Activated naive CD4-positive, alpha-beta T cell treated with anti-CD3 and anti-CD28 coated beads for 36 hours (primary cell): ENCODE results near the gene C1QTNF8. TPM values are rescaled to one million over a fixed set of nuclear protein-coding genes. Genes with fewer than 3 reads are reported as not detected.

ENCODE experiments used
- CTCF ChIA-PET: fragments of 350-600 bp; sonication (Branson Sonifier 250); formaldehyde crosslinking; loops from one replicate; lab custom pipeline; 2021; ENCODE audit warnings: antibody characterized with exemption; lab: Charles Lee
- DNase-seq: peaks from one replicate; pipeline ENCODE4 v3.0.0-alpha.2; 2020
- H3K27ac Mint-ChIP-seq: one replicate; pipeline ENCODE4 v1.8.0; 2021; ENCODE audit warnings: mild to moderate bottlenecking, mixed read lengths
- H3K27me3 Mint-ChIP-seq: one replicate; pipeline ENCODE4 v1.8.0; 2021; ENCODE audit warnings: low read depth, mixed read lengths
- H3K36me3 Mint-ChIP-seq: one replicate; pipeline ENCODE4 v1.8.0; 2021; ENCODE audit warnings: low read depth, mixed read lengths
- H3K4me1 Mint-ChIP-seq: one replicate; pipeline ENCODE4 v1.8.0; 2021; ENCODE audit warnings: low read depth, mixed read lengths
- H3K4me3 Mint-ChIP-seq: one replicate; pipeline ENCODE4 v1.8.0; 2021; ENCODE audit warnings: mild to moderate bottlenecking, moderate library complexity, mixed read lengths
- H3K9me3 Mint-ChIP-seq: one replicate; pipeline ENCODE4 v1.8.0; 2021; ENCODE audit warnings: mixed read lengths
- intact Hi-C: fragments of 100-400 bp; cut with micrococcal nuclease; formaldehyde crosslinking; loops from one replicate; pipeline ENCODE4 v1.15.1; 2023
- total RNA-seq, 2 experiments: library from RNA; stranded (reverse); gene quantifications; one replicate each; pipeline ENCODE4 v1.2.3, GENCODE V29; 2021

Gene C1QTNF8
- total RNA-seq, 2 experiments from 2014 or later = not detected

DNA sequence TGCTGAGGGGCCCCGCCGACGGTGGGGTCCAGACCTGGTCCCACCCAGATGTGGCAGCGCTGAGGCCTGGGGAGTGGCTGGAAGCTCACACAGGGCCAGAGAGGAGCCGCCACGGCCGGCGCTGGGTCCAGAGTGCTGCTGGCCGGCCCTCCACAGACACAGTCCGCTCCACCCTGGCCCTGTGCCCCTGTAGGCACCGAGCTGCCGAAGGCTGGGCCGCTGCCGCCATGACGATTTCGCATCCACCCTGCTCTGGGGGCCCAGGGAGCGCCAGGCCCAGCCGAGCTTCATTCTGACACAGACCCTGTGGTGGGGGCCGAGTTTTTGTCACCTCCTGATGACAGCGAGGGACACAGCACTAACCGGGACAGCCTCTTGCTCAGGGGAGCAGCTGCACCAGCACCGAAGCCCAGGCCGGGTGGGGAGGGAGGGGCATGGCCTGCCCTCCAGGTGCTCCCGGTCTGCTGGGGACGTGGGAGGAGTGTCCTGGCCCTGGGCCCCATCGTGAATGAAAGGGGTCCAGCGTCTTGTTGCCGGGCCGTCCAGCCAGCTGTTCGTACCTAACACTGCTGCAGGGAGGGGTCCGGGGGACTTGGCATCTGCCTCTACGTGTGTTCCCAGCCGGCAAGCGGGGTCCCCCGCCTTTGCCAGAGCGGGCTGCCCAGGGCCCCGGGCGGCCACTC, 50.6 kb downstream of the C1QTNF8 start:
- Mint-ChIP-seq H3K9me3 (no peaks in the 10 kb centered on the region), H3K4me3 (no peak overlapping the region), H3K27ac (no peak overlapping the region), H3K27me3 (peaks cover 4% of the 10 kb centered on the region), H3K4me1 (no peaks in the 10 kb centered on the region), H3K36me3 (no peaks in the 10 kb centered on the region)
- CTCF ChIA-PET = interaction anchor here (0.7 kb wide), 1 partner anchor 12 kb away, joined by 3 read pairs; no protein-coding TSS in a partner anchor
- intact Hi-C loops = no loop called here
- DNase-seq = no peak

DNA sequence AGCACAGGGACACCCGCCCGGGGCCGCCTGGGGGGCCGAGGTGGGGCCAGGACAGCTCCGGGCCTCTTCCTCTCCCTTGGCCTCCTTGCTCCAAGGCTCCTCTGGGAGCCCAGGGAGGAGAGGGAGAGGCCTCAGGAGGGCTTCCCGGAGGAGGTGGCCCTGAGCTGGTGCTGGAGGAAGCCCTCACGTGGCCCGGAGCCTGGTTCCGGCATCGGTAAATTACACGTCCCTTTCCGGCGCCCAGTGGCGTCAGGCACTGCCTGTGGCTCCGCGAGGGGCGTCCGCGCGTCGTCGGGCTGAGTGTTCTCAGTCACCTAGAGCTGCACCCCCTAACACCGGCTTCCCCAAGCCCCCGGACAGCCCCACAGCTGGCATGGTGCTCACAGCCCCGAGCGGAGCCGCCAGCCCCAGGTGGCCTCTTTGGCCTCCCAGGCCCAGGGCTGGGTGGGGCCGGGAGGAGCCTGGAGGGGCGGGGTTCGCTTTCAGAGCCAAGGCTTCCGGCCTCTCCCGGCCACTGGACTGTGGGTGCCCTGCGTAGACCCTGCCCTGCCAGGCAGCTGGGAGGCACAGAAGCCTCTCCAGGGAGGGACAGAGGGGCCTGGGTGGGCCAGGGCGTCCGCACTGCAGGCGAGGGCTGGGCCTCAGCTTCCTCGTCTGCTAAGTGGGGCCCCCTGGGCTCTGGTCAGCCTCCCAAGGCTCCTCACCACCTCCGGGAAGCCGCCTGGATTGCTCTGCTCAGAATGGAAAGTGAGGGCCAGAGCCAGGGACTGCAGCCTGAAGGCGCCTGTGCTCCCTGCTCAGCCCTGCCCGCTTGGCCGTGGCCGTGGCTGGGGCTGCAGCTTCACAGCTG, 51.4 kb downstream of the C1QTNF8 start:
- Mint-ChIP-seq H3K27ac (no peak overlapping the region), H3K36me3 (no peaks in the 10 kb centered on the region), H3K4me3 (no peak overlapping the region), H3K4me1 (no peaks in the 10 kb centered on the region), H3K9me3 (no peaks in the 10 kb centered on the region), H3K27me3 (peaks cover 4% of the 10 kb centered on the region)
- intact Hi-C loops = no loop called here
- CTCF ChIA-PET = no interaction called here
- no peak for DNase-seq

DNA sequence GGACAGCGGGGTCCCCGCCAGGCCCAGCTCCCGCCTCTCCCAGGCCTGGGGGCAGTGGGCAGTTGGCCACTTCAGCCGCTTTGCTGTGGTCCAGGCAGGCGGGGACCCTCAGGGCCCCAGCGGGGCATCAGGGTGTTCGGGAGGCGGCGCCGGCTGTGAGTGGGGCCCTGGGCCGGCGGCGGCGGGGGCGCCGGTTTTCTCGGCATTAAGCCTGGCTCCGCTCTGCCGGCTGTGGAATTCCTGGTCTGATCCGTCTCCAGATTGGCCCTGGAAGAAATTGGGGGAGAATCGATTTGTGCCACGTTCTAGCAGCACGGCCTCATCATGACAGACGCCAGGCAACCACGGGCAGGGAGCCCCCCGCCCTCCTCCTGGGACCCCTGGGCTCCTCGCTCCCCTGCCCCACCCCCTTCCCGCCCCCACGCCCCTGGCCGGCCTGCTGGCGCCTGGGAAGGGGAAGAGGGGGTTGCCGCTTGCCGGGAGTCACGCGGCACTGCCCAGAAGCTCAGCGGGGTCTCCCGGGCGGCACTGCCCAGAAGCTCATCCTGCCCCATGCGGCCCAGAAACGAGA, 52.1 kb downstream of the C1QTNF8 start:
- CTCF ChIA-PET = no interaction called here
- Mint-ChIP-seq H3K27me3 (peaks cover 4% of the 10 kb centered on the region), H3K4me1 (no peaks in the 10 kb centered on the region)

DNA sequence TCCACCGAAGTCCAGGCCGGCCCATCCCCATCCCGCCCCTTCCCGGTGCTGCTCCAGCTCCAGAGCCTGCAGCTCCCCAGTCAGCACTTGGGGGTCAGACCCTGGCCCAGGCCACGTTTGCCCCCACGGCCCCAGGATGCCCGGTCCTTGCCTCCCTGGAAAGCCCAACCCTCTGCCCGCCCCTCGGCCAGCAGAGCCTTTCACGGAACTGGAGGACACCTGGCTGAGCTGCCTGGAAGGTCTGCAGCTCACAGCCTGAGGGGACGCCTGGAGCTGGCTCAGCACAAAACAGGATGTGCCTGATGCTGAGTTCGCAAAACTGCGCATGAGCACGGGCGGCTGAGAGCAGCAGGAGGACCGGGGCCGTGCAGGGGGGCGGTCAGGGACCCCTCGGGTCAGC, 53.2 kb downstream of the C1QTNF8 start:
- Mint-ChIP-seq H3K27me3 (peaks cover 4% of the 10 kb centered on the region), H3K9me3 (no peaks in the 10 kb centered on the region), H3K4me1 (no peaks in the 10 kb centered on the region), H3K36me3 (no peaks in the 10 kb centered on the region), H3K27ac (no peak overlapping the region), H3K4me3 (no peak overlapping the region)
- DNase-seq = no peak
- intact Hi-C loops = no loop called here
- CTCF ChIA-PET = no interaction called here

More for the DNA sequence above, 52.1 kb downstream of the C1QTNF8 start:
- intact Hi-C loops = no loop called here
- no peak overlapping the region for H3K27ac Mint-ChIP-seq
- H3K4me3 Mint-ChIP-seq = no peak overlapping the region
- no peaks in the 10 kb centered on the region for H3K9me3 Mint-ChIP-seq
- no peaks in the 10 kb centered on the region for H3K36me3 Mint-ChIP-seq
- DNase-seq = no peak

DNA sequence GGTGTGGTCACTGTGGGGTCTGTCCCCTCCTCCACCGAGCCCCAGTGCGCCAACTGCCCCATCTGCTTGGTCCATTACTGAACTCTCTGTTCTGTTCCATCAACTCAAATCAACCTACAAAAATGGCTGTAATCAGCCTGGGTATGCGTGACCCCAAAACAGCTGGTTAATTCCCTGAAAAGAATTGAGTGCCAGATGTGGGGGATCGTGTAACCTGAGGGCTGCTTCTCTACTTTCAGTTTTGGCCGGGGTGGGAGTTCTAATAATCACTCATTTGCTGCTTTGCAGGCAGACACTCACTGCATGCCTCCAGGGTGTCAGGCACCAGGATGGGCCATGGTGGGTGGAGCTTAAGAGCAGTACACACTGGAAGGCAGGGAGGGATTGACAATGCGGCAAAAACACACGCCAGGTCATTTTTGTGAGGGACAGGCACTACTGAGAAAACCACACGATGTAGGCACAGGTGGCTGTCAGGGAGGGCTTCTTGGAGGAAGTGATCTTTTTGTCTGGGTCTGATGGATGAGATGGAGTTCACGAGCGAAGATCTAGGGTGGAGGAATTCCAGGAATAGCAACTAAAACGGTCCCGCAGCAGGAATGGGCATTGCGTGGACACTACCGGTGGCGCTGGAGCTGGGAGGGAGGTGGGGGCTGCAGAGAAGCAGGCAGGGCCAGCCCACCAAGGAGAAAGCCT, 53.8 kb downstream of the C1QTNF8 start:
- Mint-ChIP-seq H3K4me3 (no peak overlapping the region), H3K36me3 (no peaks in the 10 kb centered on the region), H3K27me3 (peaks cover 4% of the 10 kb centered on the region), H3K4me1 (no peaks in the 10 kb centered on the region), H3K27ac (no peak overlapping the region), H3K9me3 (no peaks in the 10 kb centered on the region)
- intact Hi-C loops = no loop called here
- DNase-seq = no peak
- CTCF ChIA-PET = interaction anchor here (1.0 to 1.6 kb wide), 2 partner anchors 14 to 18 kb away, joined by 3 to 7 read pairs; no protein-coding TSS in a partner anchor

DNA sequence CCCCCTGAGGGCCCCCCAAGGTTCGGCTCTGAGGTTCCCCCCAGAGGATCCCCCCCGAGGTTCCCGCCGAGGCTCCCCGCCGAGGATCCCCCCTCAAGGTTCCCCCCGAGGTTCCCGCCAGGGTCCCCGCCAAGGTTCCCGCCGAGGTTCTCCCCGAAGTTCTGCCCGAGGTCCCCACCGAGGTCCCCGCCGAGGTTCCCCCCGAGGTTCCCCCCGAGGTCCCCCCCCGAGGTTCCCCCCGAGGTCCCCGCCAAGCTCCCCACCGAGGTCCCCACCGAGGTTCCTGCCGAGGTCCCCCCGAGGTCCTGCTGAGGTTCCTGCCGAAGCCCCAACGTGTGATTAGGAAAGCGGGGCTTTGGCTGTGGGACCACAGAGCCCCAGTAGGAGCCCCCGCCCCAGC, 55.7 kb downstream of the C1QTNF8 start:
- intact Hi-C loops = no loop called here
- DNase-seq = no peak
- no peaks in the 10 kb centered on the region for H3K9me3 Mint-ChIP-seq
- H3K27ac Mint-ChIP-seq = no peak overlapping the region
- no peak overlapping the region for H3K4me3 Mint-ChIP-seq
- CTCF ChIA-PET = interaction anchor here (1.6 kb wide), 1 partner anchor 16 kb away, joined by 7 read pairs; no protein-coding TSS in a partner anchor
- no peaks in the 10 kb centered on the region for H3K4me1 Mint-ChIP-seq
- H3K27me3 Mint-ChIP-seq = peaks cover 4% of the 10 kb centered on the region
- no peaks in the 10 kb centered on the region for H3K36me3 Mint-ChIP-seq

- Mint-ChIP-seq H3K9me3 (no peaks in the 10 kb centered on the region), H3K4me3 (no peak overlapping the region), H3K4me1 (no peaks in the 10 kb centered on the region), H3K36me3 (no peaks in the 10 kb centered on the region), H3K27me3 (peaks cover 4% of the 10 kb centered on the region), H3K27ac (no peak overlapping the region)
- CTCF ChIA-PET = no interaction called here
- DNase-seq = no peak
- intact Hi-C loops = no loop called here
These were observed 56.3 kb downstream of the C1QTNF8 start for GRCh38 chr16:1039762-1040161.

DNA sequence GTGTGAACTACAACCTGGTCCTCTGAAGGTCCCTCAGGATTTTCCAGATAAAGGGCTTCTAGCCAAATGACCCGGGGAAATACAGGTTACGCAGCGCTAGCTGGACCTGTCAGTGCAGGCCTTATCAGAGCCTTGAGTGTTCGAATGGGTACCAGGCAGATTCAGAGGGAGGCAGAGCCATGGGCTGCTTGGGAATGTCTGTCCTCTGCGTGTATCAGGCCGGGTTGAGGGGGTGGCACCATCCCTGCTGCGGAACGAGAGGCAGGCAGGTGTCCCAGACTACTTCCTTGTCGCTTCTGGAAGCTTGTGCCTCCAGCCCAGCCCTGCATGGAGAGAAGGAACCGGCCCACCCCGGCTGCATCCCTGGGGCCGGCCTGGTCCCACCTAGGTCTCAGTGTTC, 57.1 kb downstream of the C1QTNF8 start:
- Mint-ChIP-seq H3K4me1 (no peaks in the 10 kb centered on the region), H3K36me3 (no peaks in the 10 kb centered on the region), H3K27ac (no peak overlapping the region), H3K4me3 (no peak overlapping the region), H3K27me3 (peaks cover 4% of the 10 kb centered on the region), H3K9me3 (no peaks in the 10 kb centered on the region)
- intact Hi-C loops = no loop called here
- no peak for DNase-seq
- CTCF ChIA-PET = no interaction called here

Other genes with a start within 250 kb of the C1QTNF8 start
- gene LMF1, start 125.3 kb downstream of the C1QTNF8 start, total RNA-seq = 10 to 100 TPM; 11.5 to 12.3 TPM
- gene SOX8, start 114.5 kb downstream of the C1QTNF8 start, total RNA-seq = 1 to 10 TPM in 1 of 2 experiments, under 1 TPM in 1; 0.74 to 1.0 TPM
- not detected for gene SSTR5, start 23.5 kb downstream of the C1QTNF8 start, total RNA-seq
- gene CACNA1H, start 56.9 kb upstream of the C1QTNF8 start, total RNA-seq = under 1 TPM; 0.50 to 0.84 TPM
- not detected for gene TPSG1, start 129.0 kb upstream of the C1QTNF8 start, total RNA-seq
- not detected for gene TPSB2, start 133.9 kb upstream of the C1QTNF8 start, total RNA-seq
- not detected for gene TPSAB1, start 144.5 kb upstream of the C1QTNF8 start, total RNA-seq
- not detected for gene TPSD1, start 159.8 kb upstream of the C1QTNF8 start, total RNA-seq
- gene UBE2I, start 213.4 kb upstream of the C1QTNF8 start, total RNA-seq = 100 to 1,000 TPM; 273 to 297 TPM
- gene BAIAP3, start 237.4 kb upstream of the C1QTNF8 start, total RNA-seq = under 1 TPM; 0.10 to 0.37 TPM